GM18517 (cell line): ENCODE data around the gene NR1I3.
"Not testable (repeated sequence)": the region's sequence is repeated elsewhere in the genome, so short reads cannot be mapped to it uniquely, and the experiment has no call there.

ENCODE experiments used
- ATAC-seq: cut with Tn5 transposase; IDR thresholded peaks from one replicate; pipeline ENCODE4 v1.9.1; 2021; ENCODE audit warnings: mild to moderate bottlenecking, moderate library complexity; ENCODE audit not compliant: unreplicated experiment

Gene NR1I3

GRCh38 chr1:161238039-161238473, at the start of gene NR1I3:
Gene NR1I3 (minus strand): TSS chr1:161238203. CDS start chr1:161236565, 1,638 bp downstream.
- ATAC-seq: no peak

GRCh38 chr1:161287482-161288054, 49.6 kb upstream of the NR1I3 start:
- no peak for ATAC-seq

- ATAC-seq: no peak
These were observed 47.5 kb upstream of the NR1I3 start for GRCh38 chr1:161285521-161285920.

- no peak for ATAC-seq
These were observed 47.1 kb upstream of the NR1I3 start for GRCh38 chr1:161285113-161285512.

GRCh38 chr1:161282991-161283390, 45.0 kb upstream of the NR1I3 start:
- no peak for ATAC-seq

- no peak for ATAC-seq
These were observed 36.9 kb upstream of the NR1I3 start for GRCh38 chr1:161274874-161275273.

GRCh38 chr1:161273402-161273801, 35.4 kb upstream of the NR1I3 start:
- no peak for ATAC-seq

GRCh38 chr1:161267321-161267720, 29.3 kb upstream of the NR1I3 start:
- no peak for ATAC-seq

- ATAC-seq: no peak
These were observed 28.8 kb upstream of the NR1I3 start for GRCh38 chr1:161266836-161267235.

- ATAC-seq: no peak
These were observed 28.2 kb upstream of the NR1I3 start for GRCh38 chr1:161266202-161266601.

GRCh38 chr1:161265305-161265704, 27.3 kb upstream of the NR1I3 start:
- ATAC-seq: no peak

GRCh38 chr1:161261261-161262235, 23.5 kb upstream of the NR1I3 start:
- ATAC-seq: no peak

- no peak for ATAC-seq
These were observed 22.6 kb upstream of the NR1I3 start for GRCh38 chr1:161260376-161261260.

- ATAC-seq: no peak
These were observed 21.8 kb upstream of the NR1I3 start for GRCh38 chr1:161259765-161260164.

- ATAC-seq: no peak
These were observed 21.3 kb upstream of the NR1I3 start for GRCh38 chr1:161259345-161259702.

- no peak for ATAC-seq
These were observed 20.7 kb upstream of the NR1I3 start, which contains the start of gene PCP4L1 for GRCh38 chr1:161258439-161259344. Gene PCP4L1 (plus strand): TSS chr1:161258745. CDS start chr1:161258975, 230 bp downstream.

GRCh38 chr1:161257109-161257508, 19.1 kb upstream of the NR1I3 start:
- not testable (repeated sequence) for ATAC-seq

- not testable (repeated sequence) for ATAC-seq
These were observed 18.0 kb upstream of the NR1I3 start for GRCh38 chr1:161255955-161256520.

GRCh38 chr1:161255302-161255701, 17.3 kb upstream of the NR1I3 start:
- ATAC-seq: not testable (repeated sequence)

GRCh38 chr1:161251579-161251978, 13.6 kb upstream of the NR1I3 start:
- no peak for ATAC-seq
